B cell (primary cell): ENCODE data around the gene SLC1A4. TPM values are rescaled to one million over a fixed set of nuclear protein-coding genes. Genes with fewer than 3 reads are reported as not detected.

Experiments used
- ATAC-seq: fragments of 200-7000 bp; cut with Tn5 transposase; one replicate; pipeline ENCODE4 v1.10.0; 2021; ENCODE audit warnings: low read depth, mild to moderate bottlenecking, moderate number of reproducible peaks, moderate library complexity
- CTCF ChIA-PET: fragments of 350-600 bp; sonication (Branson Sonifier 250); formaldehyde crosslinking; loops from one replicate; lab custom pipeline; 2021; ENCODE audit warnings: antibody characterized with exemption, inconsistent platforms; lab: Charles Lee
- POLR2A ChIA-PET: fragments of 350-600 bp; sonication (Branson Sonifier 250); formaldehyde crosslinking; loops from one replicate; lab custom pipeline; 2021; ENCODE audit warnings: antibody characterized with exemption; lab: Charles Lee
- DNase-seq: peaks from one replicate; pipeline ENCODE4 v3.0.0; 2013
- H2AFZ ChIP-seq: 2 replicates; pipeline ENCODE4 v1.6.1; 2012; ENCODE audit warnings: mild to moderate bottlenecking, low read depth, low read length; ENCODE audit not compliant: insufficient read depth, poor library complexity, severe bottlenecking
- H3K27ac ChIP-seq, 2 donors: 1 replicate in 1 of 2; 2 replicates in 1 of 2; pipeline ENCODE4 v1.5.1; 2012 to 2013; ENCODE audit warnings: low read length in 2 of 2, mild to moderate bottlenecking in 2 of 2, moderate library complexity in 1 of 2
- H3K27me3 ChIP-seq, 4 experiments: fragments of 200-600 bp in 1 of 4; sonication (generic) in 1 of 4; replicated peaks in 1 of 4; 1 replicate in 2 of 4; 2 replicates in 2 of 4; pipeline versions ENCODE4 v1.6.1 to v1.7.0; 2013 to 2016; ENCODE audit warnings: low read length in 3 of 4, mild to moderate bottlenecking in 2 of 4, mixed read lengths in 1 of 4, moderate library complexity in 1 of 4; ENCODE audit not compliant: insufficient read depth in 4 of 4, control insufficient read depth in 3 of 4; ENCODE audit errors: control extremely low read depth in 1 of 4
- H3K36me3 ChIP-seq, 2 experiments: replicated peaks in 1 of 2; 1 replicate in 1 of 2; 2 replicates in 1 of 2; pipeline versions ENCODE4 v1.6.1 to v1.7.1; 2013; ENCODE audit warnings: low read length in 1 of 2; ENCODE audit not compliant: insufficient read depth in 2 of 2, control insufficient read depth in 1 of 2; ENCODE audit errors: control extremely low read depth in 1 of 2, extremely low read depth in 1 of 2
- H3K4me1 ChIP-seq, 2 donors: fragments of 200-600 bp in 1 of 2; sonication (generic) in 1 of 2; 1 replicate in 1 of 2; 2 replicates in 1 of 2; pipeline versions ENCODE4 v1.5.1 to v1.6.1; 2013 to 2017; ENCODE audit warnings: low read length in 2 of 2; ENCODE audit not compliant: control insufficient read depth in 2 of 2, insufficient read depth in 2 of 2
- H3K4me2 ChIP-seq: replicated peaks from 2 replicates; pipeline ENCODE3; 2012; ENCODE audit warnings: mild to moderate bottlenecking, low read depth, low read length; ENCODE audit not compliant: poor library complexity, severe bottlenecking
- H3K4me3 ChIP-seq, 5 experiments: fragments of 200-600 bp in 1 of 5; sonication (generic) in 1 of 5; 1 replicate in 3 of 5; 2 replicates in 2 of 5; pipeline versions ENCODE4 v1.5.1 to v1.7.0; 2011 to 2016; ENCODE audit warnings: low read length in 4 of 5, mild to moderate bottlenecking in 4 of 5, low read depth in 2 of 5, control low read depth in 1 of 5, moderate library complexity in 1 of 5; ENCODE audit not compliant: insufficient read depth in 1 of 5; ENCODE audit errors: control extremely low read depth in 1 of 5, extremely low read depth in 1 of 5
- H3K79me2 ChIP-seq: fragments of 200-600 bp; sonication (generic); one replicate; pipeline ENCODE4 v1.6.0; 2016; ENCODE audit warnings: low read length; ENCODE audit not compliant: control insufficient read depth, insufficient read depth
- H3K9ac ChIP-seq: fragments of 200-600 bp; sonication (generic); 2 replicates; pipeline ENCODE4 v1.6.1; 2017; ENCODE audit warnings: mild to moderate bottlenecking, low read length, moderate library complexity
- H3K9me3 ChIP-seq, 3 donors: one replicate each; pipeline versions ENCODE4 v1.6.1 to v1.7.1; 2013; ENCODE audit warnings: low read length in 2 of 3; ENCODE audit not compliant: control insufficient read depth in 2 of 3, insufficient read depth in 1 of 3; ENCODE audit errors: control extremely low read depth in 1 of 3
- H4K20me1 ChIP-seq: 2 replicates; pipeline ENCODE4 v1.6.0; 2012; ENCODE audit warnings: mild to moderate bottlenecking, low read length; ENCODE audit not compliant: insufficient read depth, control insufficient read depth, poor library complexity, severe bottlenecking
- H3K27ac Mint-ChIP-seq: one replicate; pipeline ENCODE4 v1.8.0; 2021; ENCODE audit warnings: mixed read lengths
- H3K27me3 Mint-ChIP-seq: one replicate; pipeline ENCODE4 v1.8.0; 2021; ENCODE audit warnings: mixed read lengths
- H3K4me1 Mint-ChIP-seq: one replicate; pipeline ENCODE4 v1.8.0; 2021; ENCODE audit warnings: mixed read lengths
- H3K4me3 Mint-ChIP-seq: one replicate; pipeline ENCODE4 v1.8.0; 2021; ENCODE audit warnings: mixed read lengths
- H3K9me3 Mint-ChIP-seq: one replicate; pipeline ENCODE4 v1.8.0; 2022; ENCODE audit warnings: mixed read lengths; ENCODE audit not compliant: insufficient read depth
- CTCF ChIP-seq: fragments of 200-600 bp; IDR thresholded peaks from one replicate; pipeline ENCODE4 v1.8.0; 2022; ENCODE audit warnings: antibody characterized with exemption, mild to moderate bottlenecking
- WGBS: methylation state at CpG from one replicate; pipeline ENCODE4 v1.1.5; 2013; ENCODE audit warnings: missing lambda C conversion rate; ENCODE audit not compliant: insufficient coverage; 5-methylcytosine and 5-hydroxymethylcytosine counted together
- intact Hi-C: fragments of 100-400 bp; cut with micrococcal nuclease; formaldehyde crosslinking; loops from one replicate; pipeline ENCODE4 v1.10.0; 2022
- polyA plus RNA-seq: library from polyadenylated mRNA; depleted of rRNA; stranded (reverse); fragments of >200 nt; gene quantifications from 2 replicates; pipeline ENCODE4 v1.2.3, GENCODE V29; 2012
- total RNA-seq, 2 donors: library from RNA; stranded (reverse); fragments of 120-200 nt in 1 of 2; gene quantifications; 1 replicate in 1 of 2; 2 replicates in 1 of 2; pipeline versions ENCODE4 v1.2.3 to v1.2.4, GENCODE V29; 2013 to 2022

Gene SLC1A4
- total and polyA plus RNA-seq, 2 donors (not counting 1 experiment from before 2014, with no cell fraction given) = 1.7 to 15.7 TPM

DNA sequence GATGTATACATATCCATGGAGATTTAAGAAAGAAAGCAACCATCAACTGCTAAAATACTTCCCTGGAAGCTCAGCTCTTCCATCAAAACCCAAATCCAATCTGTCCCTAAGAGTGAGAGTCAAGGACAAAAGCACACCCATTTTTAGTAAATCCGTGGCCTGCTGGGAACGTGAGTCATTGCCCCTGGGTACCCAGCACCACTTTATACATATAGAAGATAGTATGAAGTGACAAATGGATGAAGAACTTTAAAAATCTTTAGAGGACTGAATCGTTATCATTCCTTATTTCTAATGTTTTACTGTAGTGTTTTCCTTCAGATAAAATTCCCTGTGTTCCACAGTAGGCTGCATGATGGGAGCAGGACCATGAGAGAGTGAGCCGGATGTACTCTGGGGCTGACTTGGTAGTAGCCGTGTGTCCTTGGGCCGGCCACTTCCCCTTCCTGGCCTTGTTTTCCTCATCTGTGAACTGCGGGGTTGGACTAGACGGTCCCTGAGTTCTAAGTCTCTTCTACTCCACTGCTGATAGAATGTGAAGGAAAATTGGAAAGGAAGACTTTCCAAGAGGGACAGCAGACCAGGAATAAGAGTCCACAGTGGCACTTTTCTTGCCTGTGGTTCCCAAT lies 38.5 kb downstream of the SLC1A4 start:
- Mint-ChIP-seq H3K4me3 (peak overlapping the region; percentile 72), H3K27me3 (no peaks in the 10 kb centered on the region), H3K9me3 (no peaks in the 10 kb centered on the region), H3K27ac (peak overlapping the region; percentile 90), H3K4me1 (peaks cover 78% of the 10 kb centered on the region)
- DNase-seq (peak; percentile 32), ATAC-seq (no peak)
- intact Hi-C loops = loop anchor here (1.0 to 5.0 kb wide), 4 partner anchors 13 to 503 kb away; partner anchors contain the start of gene AFTPH
- TF ChIP-seq CTCF = no peak
- Histone ChIP-seq H3K27ac (peak overlapping the region; percentile 47 to 75), H3K9me3 (no peaks in the 10 kb centered on the region), H3K4me2 (peak overlapping the region; percentile 47), H3K9ac (no peak overlapping the region), H3K4me3 (no peak overlapping the region), H3K79me2 (peaks cover 38% of the 10 kb centered on the region), H3K36me3 (peaks cover 0 to 19% of the 10 kb centered on the region in 2 experiments), H2AFZ (no peak overlapping the region), H4K20me1 (no peaks in the 10 kb centered on the region), H3K4me1 (peaks cover 76 to 90% of the 10 kb centered on the region in 2 donors), H3K27me3 (no peaks in the 10 kb centered on the region)
- WGBS = 71% methylated on average over 1 of the region's 8 CpGs
- CTCF ChIA-PET = interaction anchor here (1.3 to 20.2 kb wide), 3 partner anchors 9 to 109 kb away, joined by 3 to 360 read pairs (median 7); no protein-coding TSS in a partner anchor
- POLR2A ChIA-PET = interaction anchor here (0.6 to 2.2 kb wide), 2 partner anchors 29 to 33 kb away, joined by 3 to 14 read pairs; partner anchors contain the start of gene CEP68
